NK-92 (cell line): ENCODE results near the gene INCA1.

Experiments used
- DNase-seq: peaks from one replicate; lab custom pipeline; 2025; ENCODE audit not compliant: unreplicated experiment; lab: John Stamatoyannopoulos, UW

Gene INCA1

DNA sequence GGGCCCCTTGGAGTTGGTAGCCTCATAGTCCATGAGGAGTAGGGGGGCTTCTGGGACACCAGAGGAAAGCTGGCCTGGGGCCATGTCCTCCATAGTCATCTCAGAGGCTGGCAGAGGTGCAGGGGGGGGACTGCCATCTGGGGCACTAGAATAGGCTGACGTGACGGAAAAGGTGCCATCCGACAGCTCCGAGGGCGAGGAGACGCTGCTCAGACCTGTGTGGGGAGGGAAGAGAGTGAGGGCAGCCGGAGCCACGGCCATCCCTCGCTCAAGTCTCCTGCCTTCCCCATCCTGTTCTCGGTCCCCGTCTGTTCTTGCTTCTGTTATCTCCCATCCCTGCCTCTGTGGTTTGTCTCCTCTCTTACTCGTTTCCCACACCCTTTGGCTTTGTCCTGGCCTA, 25.0 kb downstream of the INCA1 start:
- DNase-seq: no peak

DNA sequence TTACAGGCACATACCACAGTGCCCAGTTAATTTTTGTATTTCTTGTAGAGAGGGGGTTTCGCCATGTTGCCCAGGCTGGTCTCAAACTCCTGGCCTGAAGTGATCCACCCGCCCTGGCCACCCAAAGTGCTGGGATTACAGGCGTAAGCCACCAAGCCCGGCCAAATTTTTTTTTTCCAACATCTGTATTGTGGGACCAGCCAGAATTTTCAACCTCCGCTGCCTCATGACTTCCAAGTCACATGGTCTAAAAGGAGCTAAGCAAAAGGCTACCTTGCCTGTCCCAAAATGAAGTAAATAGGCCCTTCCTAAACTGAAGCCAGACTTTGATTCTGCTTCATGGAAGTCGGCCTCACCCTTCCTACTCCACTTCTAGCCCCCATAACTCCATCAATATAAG, 25.5 kb downstream of the INCA1 start:
- DNase-seq: no peak

DNA sequence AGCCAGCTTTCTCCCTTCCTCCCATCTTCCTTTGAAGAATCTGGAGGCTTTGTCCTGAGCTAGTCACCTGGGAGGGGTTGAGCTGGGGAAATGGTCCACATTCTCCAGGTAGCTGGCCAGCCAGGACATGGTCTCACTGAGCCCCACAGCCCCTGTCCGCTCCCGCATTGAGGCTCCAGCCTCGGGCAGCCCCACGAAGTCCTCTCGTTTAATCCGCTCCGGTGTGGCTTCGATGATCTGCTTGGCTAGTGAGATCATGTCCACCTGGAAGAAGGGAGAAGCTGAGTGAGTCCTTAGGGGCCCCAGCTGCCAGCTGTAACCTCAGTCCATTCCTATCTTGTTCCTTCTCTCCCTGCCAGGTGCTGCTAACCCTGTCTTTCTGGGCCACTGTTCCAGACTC, 27.0 kb downstream of the INCA1 start:
- no peak for DNase-seq

DNA sequence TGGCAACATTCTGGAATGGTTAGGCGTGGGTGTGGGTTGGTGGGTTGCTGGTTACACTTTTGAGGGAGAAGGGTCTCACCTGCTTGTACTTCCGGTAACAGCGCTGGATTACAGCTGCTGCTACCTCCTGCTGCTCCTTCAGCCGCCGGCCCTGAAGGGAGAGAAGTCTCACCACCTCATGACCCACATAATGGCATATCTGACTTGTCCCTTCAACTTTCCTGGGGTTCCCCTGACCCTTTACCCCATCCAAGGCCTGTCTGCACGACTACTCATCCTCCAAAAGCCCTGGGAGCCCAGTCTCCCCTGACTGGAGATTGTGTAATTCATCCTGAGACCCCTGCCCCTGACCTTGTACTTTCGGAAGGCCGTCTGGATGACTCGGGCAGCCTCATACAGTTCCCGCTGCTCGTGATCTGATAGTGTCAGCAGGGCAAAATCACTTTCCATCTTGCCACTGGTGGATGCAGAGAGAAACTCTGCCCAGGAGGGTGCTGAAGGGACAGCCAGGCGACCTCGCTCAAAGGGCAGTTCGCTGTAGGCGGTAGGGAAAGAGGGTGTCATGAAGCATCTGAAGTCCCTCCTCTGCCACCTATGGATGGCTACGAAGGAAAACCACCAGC, 27.7 kb downstream of the INCA1 start:
- no peak for DNase-seq

DNA sequence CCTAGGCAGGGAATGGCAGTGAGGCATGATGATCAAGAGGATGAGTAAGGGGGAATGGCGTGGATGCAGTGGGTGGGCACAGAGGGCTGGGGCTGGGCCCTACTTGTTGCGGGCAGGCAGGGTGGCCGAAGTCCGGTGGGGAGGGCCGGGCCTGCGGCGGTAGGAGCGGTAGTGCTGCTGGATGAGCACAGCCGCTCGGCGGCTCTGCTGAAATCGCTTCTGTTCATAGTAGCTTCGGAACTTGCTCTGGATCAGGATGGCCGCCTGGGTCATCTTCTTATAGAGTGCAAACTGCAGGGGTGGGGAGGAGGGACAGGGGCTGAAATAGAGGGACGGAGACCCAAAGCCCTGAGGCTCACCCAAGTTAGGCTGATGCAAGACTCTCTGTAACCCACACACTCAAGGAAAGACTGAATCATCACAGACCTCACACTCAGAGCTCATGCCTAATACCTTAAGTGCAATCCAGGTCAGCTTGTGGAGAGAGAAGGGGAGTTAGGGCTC, 28.2 kb downstream of the INCA1 start:
- DNase-seq: no peak

DNA sequence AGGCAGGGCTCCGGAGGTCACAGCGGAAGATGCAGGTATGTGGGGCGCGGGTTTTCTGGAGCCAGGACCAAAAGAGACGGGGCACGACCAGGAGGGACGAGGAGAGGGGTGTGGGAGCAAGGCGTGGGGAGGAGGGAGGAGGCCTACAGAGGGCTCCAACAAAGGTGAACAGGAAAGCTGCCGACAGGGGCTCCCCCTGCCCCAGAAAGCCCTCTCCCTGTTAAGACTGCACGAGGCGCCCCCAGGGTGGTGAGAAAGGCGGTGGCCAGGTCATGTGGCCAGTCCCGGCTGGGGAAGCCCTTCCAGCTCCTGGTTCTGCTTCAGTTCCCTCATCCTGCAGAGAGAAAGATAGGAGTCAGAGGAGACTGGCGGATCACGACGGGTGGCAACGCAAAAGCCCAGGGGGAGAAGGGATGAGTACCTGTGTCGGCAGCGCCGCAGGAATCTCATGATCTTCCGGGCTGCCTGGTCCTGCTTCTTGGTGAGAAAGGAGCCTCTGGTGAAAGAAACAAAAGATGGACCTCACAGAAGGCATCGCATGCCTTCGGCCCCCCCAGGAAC, 28.8 kb downstream of the INCA1 start:
- DNase-seq: no peak

DNA sequence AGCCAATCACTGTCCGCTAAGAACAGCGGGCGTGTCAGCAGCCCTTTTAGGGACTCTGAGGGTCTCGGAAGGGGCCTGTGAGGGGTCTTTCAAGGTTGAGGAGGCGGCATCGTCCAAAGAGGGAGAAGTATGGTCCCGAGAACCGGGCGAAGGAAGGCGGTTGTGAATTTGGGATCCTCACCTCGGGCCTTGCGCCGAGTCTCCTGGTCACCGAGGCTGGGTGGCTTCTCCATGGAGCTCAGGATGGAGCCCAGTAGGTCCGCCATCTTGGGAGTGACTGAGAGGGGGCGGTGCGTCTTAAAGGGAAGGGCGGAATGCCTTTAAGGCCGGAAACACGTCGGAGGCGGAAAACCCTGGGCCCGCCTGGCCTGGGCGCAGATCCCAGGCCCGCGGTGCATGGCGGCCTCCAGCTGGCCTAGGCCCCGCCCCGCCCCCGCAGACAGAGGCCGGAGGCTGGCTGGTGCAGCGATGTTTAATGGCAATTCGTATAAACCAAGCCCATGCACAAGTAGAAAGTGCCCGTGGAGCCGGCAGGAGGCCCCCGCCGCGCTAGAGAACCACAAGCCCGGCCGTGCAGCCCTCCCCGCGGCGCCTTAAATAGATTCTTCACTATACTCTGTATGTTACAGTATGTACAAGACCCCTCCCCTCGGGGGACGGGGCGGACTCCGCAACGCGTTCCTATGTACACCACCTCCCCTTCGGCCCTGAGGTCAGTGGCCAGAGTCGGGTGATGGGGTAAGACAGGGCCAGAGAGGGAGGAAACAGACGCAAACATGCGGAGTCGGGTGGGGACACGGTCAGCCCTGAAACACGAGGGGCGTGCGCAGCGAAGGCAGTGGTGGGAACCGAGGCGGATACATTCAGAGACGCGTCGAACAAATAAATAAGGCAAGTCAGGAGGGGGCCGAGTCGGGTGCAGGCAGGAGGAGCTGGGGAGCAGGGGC, 29.5 kb downstream of the INCA1 start, which contains the start of gene SPAG7:
Gene SPAG7, minus strand, starts transcription at position 279 of the 947 bp plus-strand sequence. Its CDS starts 13 bp downstream, at position 266.
- no peak for DNase-seq

DNA sequence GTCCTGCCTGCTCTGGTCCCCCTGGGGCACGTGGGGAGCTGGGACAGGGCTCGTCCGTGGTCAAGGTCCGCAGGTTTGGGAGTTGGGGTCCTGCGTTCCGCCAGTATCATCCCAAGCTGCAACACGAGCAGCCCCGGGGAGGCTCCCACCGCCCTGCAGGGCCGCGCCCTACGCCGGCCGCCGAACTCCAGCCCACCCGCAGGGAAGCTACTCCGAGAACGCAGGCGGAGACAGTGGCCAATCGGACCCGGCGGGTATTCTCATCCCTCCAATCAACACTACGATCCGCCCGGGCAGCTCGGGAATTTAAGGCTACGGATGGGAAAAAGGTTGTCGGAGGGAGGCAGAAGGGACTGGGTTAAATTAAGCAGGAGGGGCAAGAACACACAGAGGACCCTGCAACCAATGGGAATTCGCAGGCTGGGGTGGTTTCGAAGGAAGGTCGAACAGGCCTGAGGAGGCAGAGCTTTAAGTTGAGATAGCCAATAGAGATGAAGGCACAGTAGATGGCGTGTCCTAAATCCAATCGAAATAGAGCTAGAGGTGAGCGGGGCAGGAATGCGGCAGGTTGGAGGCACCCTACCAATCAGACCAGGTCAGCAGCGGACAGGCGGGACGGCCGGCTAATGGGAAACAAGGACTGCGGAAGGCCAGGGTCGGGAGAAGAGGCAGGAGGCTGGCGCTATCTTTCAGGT, 30.3 kb downstream of the INCA1 start:
- DNase-seq: peak; percentile 72

DNA sequence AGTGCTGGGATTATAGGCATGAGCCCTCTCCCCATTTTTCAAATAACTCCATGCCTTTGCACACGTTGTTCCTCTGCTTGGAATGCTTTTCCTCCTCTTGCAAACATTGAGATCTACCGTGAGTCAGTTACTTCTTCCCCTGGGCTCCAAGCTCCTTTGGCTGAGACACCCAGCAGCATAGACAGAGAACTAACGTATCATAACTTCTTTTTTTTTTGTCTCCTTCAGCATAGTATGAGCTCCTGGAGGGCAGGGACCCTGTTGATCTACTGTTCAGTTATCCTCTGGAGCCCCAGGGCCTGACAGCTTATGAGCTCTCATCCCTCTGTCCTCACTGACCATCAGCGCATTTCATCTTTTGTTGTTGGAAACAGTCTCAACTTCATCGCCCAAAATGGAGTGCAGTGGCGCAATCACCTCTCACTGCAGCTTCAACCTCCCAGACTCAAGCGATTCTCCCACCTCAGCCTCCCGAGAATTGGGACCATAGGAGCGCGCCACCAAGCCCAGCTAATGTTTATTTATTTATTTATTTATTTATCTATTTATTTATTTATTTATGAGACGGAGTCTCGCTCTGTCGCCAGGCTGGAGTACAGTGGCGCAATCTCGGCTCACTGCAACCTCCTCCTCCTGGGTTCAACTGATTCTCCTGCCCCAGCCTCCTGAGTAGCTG, 31.9 kb downstream of the INCA1 start:
- no peak for DNase-seq

DNA sequence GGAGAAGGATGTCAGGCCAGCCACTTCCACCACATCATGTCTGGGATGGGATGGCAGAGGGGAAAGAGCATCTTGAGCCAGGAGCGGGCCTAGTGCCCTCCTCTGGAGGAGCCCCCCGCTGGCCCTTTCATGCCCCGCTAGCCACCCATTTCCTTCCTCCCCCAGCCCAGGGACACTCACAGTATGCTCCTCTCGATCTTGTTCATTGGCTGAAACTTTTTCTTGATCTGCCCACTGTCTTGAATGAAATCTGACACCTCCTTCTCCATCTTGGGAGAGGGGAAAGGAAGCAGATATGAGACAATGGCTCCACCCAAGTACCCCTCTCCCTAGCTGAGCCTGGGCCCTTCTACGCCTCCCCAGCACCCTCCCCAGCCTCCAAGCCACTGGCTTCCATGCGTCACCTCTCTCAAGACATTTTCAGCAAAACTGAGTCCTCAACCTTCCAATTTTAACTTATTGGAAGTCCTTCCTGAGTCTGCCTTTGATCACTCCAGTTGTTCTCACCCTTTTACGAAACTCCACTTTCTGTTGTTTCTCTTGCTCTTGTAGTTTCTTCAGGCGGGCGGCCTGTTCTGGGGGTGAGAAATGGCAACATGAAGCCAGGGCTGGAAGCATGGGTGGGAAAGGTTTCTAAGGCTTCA, 36.9 kb downstream of the INCA1 start:
- DNase-seq: no peak

DNA sequence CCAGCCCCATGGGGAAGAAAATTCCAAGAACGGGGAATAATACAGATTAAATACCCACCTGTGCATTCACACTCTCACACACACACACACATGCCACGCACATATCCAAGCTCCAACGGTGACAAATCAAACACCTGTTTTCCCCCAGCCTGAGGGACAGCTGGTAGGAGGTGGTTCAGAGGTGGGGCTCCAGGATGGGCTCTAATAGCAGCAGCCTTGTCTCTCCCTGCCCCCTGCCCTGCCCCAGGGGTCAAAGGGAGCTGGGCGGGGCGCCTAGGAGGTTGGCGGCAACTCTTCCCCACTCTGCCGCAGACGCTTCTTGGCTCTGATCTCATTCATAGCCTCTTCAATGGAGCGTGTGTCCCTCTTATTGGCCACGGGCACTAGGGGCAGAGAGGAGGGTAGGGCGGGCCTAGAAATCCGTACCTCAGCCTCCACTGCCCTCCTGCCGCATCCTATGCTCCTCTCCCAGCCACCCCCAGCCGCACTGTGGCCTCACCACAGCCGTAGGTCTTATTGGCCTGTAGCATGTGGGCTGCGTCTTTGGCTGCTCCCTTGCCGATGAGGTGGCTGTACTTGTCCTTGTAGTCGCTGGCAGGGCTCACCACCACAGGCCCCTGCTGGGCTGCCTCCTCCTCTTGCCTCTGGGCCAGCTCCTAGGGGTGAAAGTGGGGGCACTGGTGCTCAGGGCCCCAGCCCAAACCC, 37.9 kb downstream of the INCA1 start:
- no peak for DNase-seq

DNA sequence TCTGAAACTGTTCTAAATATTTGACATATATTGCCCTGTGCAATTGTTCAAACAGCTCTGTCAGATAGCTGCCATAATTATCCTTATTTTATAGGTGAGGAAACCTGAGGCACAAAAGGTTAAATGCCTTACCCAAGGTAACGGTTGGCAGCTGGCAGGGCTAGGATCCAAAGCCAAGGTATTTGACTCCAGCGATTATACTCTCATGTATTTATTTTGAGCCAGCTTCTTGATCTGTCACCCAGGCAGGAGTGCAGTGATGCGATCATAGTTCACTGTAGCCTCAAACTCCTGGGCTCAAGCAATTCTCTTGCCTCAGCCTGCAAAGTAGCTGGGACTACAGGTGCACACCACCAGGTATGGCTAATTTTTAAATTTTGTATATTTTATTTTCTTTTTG, 39.2 kb downstream of the INCA1 start:
- no peak for DNase-seq

DNA sequence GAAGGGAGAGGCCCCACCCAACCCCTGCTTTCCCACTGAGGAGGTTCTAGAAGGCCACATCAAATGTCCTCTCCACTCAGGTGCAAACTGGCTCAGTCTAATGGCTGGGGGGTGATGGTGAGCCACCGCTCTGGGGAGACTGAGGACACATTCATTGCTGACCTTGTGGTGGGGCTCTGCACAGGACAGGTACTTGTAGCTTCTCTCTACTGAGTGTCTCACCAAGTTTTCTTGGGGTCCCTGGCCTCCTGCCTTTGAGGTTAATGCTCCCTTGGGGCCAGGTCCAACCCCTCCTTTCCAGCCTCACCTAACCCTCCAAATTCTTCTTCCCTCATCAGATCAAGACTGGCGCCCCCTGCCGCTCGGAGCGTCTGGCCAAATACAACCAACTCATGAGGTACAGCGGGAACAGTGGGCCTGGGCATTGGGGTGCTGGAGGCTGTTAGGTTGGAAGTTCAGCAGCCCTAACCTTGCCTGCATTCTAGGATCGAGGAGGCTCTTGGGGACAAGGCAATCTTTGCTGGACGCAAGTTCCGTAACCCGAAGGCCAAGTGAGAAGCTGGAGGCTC, 40.7 kb downstream of the INCA1 start:
- no peak for DNase-seq

DNA sequence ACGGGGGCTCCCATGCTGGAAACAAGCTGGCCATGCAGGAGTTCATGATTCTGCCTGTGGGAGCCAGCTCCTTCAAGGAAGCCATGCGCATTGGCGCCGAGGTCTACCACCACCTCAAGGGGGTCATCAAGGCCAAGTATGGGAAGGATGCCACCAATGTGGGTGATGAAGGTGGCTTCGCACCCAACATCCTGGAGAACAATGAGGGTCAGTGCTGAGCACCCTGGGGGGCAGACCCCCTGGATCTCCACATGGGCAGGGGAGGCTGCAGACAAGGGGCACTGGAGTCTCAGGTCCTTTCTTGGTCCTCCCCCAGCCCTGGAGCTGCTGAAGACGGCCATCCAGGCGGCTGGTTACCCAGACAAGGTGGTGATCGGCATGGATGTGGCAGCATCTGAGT, 42.2 kb downstream of the INCA1 start:
- DNase-seq: no peak

DNA sequence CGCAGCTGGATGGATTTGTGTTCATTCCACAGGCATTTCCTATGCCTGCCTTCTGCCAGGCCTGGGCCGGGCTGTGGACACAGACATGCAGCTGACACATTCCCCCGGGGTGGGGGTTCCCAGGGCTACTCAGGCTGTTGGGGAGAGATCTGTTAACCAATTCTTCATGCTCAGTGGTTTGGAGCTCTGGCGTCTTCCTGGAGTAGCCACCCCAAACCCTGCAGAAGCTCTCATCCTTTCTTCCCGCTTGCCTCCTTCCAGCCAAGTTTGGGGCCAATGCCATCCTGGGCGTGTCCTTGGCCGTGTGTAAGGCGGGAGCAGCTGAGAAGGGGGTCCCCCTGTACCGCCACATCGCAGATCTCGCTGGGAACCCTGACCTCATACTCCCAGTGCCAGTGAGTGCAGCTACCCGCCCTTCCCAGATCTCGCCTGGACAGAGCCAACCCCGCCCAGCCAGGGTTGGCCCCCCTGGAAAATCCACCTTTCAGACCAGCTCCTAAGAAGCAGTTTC, 43.8 kb downstream of the INCA1 start:
- no peak for DNase-seq

DNA sequence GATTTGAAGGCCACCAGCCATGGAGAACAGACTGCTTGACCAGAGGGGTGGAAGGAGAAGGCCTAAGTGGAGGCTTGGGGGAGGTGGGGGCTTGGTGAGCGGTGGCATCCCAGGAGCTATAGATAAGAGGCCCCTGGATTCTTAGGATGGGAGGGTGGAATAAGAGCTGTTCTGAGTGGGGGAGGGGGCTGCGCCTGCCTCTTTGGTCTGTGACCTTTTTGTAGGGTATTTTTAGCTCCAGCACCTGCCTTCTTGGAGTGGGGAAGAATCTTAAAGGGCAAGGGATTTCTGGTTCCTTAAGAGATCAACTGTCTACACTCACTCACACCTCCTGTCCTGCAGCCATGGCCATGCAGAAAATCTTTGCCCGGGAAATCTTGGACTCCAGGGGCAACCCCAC, 45.8 kb downstream of the INCA1 start:
- DNase-seq: no peak

DNA sequence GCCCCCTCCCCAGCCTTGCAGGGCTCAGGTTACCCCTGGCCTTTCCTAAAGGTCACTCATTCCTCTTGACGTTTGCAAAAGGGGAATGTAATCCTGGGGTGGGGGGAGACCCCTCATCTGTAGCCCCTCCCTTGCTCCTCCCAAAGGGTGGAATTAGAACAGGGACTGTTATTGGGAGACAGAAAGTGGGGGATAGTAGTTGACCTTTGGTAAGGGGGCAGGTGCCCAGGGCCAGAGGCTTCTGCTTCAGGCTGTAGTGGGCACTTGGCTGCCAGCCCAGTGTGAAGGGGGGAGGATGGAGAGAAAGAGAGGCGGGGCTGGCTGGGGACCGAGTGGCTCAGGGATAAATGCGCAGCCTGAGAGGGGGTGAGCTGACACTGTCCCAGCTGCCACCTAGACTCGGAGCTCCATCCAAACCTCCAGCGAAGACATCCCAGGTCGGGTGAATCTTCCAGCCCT, 46.5 kb downstream of the INCA1 start, which contains the start of gene ENO3:
Gene ENO3, plus strand, starts transcription at position 374 of the 459 bp plus-strand sequence. CDS start 711 bp downstream, outside the sequence.
- no peak for DNase-seq

DNA sequence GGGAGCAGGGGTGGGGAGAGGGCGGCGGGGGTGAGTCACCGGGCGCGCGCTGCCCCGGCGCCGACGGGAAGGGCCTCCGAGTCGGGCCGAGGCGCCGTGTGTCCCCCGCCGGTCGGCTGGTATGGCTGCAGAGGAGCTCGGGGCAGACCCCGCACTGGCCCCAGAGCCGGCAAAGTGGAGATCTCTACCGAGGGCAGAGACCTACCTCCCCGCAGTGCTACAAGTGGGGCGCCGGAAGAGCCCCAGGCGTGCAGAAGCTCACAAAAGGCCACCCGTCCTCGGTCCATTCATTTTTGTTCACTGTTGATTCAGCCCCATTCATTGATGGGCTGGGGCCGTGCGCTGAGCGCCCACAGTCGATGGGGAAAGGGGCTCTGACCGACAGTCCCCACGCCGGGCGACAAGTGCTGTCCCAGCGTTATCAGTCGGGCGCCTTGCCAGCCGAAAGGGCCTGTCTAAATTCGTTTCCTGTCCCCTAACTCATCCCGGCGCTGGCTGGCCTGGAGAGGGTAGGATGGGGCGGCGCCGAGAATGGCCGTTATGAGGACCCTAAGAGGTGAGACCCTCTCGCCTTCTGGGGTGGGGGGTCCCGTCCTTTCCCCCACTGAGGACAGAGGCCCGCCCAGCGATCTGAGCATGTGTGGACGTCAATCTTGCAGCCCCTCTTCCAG, 47.1 kb downstream of the INCA1 start:
- DNase-seq: no peak
